ENCODE measurements around the gene ZSCAN31. TPM values are rescaled to one million over a fixed set of nuclear protein-coding genes. Genes with fewer than 3 reads are reported as not detected.

Gene ZSCAN31
- total and polyA plus RNA-seq, 9 of the 15 experiments (the other 6 are each of a cell fraction or from before 2014, with no cell fraction given) = 3.9 to 12.1 (median 7.0) TPM

- intact Hi-C loops (cut with micrococcal nuclease) = no loop called here
- no peak for FAIRE-seq
- no TSS peak for BruUV-seq (replicated peaks)
- peaks cover 16% of the 10 kb centered on the region for H3K36me3 ChIP-seq (ENCODE audit: control insufficient read depth, insufficient read depth, low read length)
- in situ Hi-C loops (cut with MboI) = no loop called here
- H3K9me3 ChIP-seq (replicated peaks; ENCODE audit: control insufficient read depth, insufficient read depth, low read depth, low read length) = peaks cover 11% of the 10 kb centered on the region
- POLR2A ChIA-PET = interaction anchor here (1.0 kb wide), 1 partner anchor 11 kb away, joined by 3 read pairs; no protein-coding TSS in a partner anchor
- no peak overlapping the region for H3K27ac ChIP-seq (ENCODE audit: extremely low read depth, low read depth, low read length)
- H3K27me3 ChIP-seq (ENCODE audit: control insufficient read depth in 2 of 2, insufficient read depth in 2 of 2, low read length in 2 of 2) = no peaks in the 10 kb centered on the region
- WGBS (ENCODE audit: insufficient coverage, low coverage, missing lambda C conversion rate) = 8% methylated on average over 1 of the region's 1 CpG
- H3K4me1 ChIP-seq (replicated peaks in 1 of 2; ENCODE audit: control insufficient read depth in 2 of 2, insufficient read depth in 2 of 2, low read length in 2 of 2) = peaks cover 13 to 28% of the 10 kb centered on the region in 2 experiments
- H3K4me2 ChIP-seq (ENCODE audit: insufficient read depth, low read length) = no peak overlapping the region
- H3K79me2 ChIP-seq (ENCODE audit: control insufficient read depth, insufficient read depth, low read length) = peaks cover 6% of the 10 kb centered on the region
- no peak overlapping the region for H2AFZ ChIP-seq (ENCODE audit: low read depth, low read length)
- no peak overlapping the region for H3K4me3 ChIP-seq
- H3K9me1 ChIP-seq (ENCODE audit: control insufficient read depth, insufficient read depth, low read length) = no peaks in the 10 kb centered on the region
- TF ChIP-seq SRSF1 (IDR thresholded peaks at IDR 0.05; ENCODE audit: low read depth, low read length) (no peak), HDAC1 (IDR thresholded peaks at IDR 0.05) (no peak), UBTF (IDR thresholded peaks at IDR 0.05; ENCODE audit: borderline replicate concordance in 1 of 2, low read depth in 2 of 2, low read length in 2 of 2) (no peak), ZNF780A (CRISPR knock-in tag; IDR thresholded peaks at IDR 0.05) (no peak), TRIM25 (IDR thresholded peaks at IDR 0.05; ENCODE audit: borderline replicate concordance) (no peak), ILK (tag; IDR thresholded peaks at IDR 0.05; ENCODE audit: borderline replicate concordance, low read depth) (no peak), POLR2G (IDR thresholded peaks at IDR 0.05; ENCODE audit: low read depth, low read length) (no peak), STAT6 (CRISPR knock-in tag; IDR thresholded peaks at IDR 0.05) (no peak)
- peak in 1 of 4 experiments; percentile 27 for DNase-seq (ENCODE audit: extremely low read depth in 1 of 4, low spot score in 3 of 4)
- no peak for ATAC-seq
- CTCF ChIA-PET (ENCODE audit: low intra/inter-chr PET ratio) = no interaction called here
- no peaks in the 10 kb centered on the region for H4K20me1 ChIP-seq (replicated peaks; ENCODE audit: control insufficient read depth, insufficient read depth, low read length)
- no peak overlapping the region for H3K9ac ChIP-seq (ENCODE audit: insufficient read depth in 1 of 2, low read depth in 2 of 2, low read length in 2 of 2)
Observed at GRCh38 chr6:28330041-28330440, 5.9 kb downstream of the ZSCAN31 start.

Data from K562 (cell line).